Endothelial cell of umbilical vein (primary cell): ENCODE results near the gene EFCAB3. TPM values are rescaled to one million over a fixed set of nuclear protein-coding genes. Genes with fewer than 3 reads are reported as not detected.

Experiments used
- BruUV-seq: library from RNA; stranded (reverse); fragments of 400-500 nt; replicated peaks from 2 replicates; lab custom pipeline; 2021; lab: Mats Ljungman, UMichigan
- CTCF ChIA-PET: fragments of 300-600, 350-600 bp; sonication (Branson Sonifier 250); formaldehyde crosslinking; loops from one replicate; lab custom pipeline; 2021; ENCODE audit warnings: antibody characterized with exemption, inconsistent platforms; lab: Charles Lee
- POLR2A ChIA-PET: fragments of 300-600, 350-600 bp; sonication (Branson Sonifier 250); formaldehyde crosslinking; loops from one replicate; lab custom pipeline; 2021; ENCODE audit warnings: antibody characterized with exemption, inconsistent platforms; lab: Charles Lee
- DNase-seq: peaks from one replicate; pipeline ENCODE4 v3.0.0-alpha.2; 2011; ENCODE audit warnings: low read depth, low spot score
- FAIRE-seq: peaks from 2 replicates; lab custom pipeline; 2011; peaks lifted over from hg19 to GRCh38; lab: Jason Lieb, UNC
- H2AFZ ChIP-seq: 2 replicates; pipeline ENCODE4 v1.6.0; 2012; ENCODE audit warnings: low read depth, low read length, control low read depth, inconsistent platforms
- H3K27ac ChIP-seq: 2 replicates; pipeline ENCODE4 v1.5.1; 2011; ENCODE audit warnings: low read depth, mild to moderate bottlenecking, control low read depth, low read length, moderate library complexity; ENCODE audit not compliant: insufficient read depth
- H3K27me3 ChIP-seq, 2 experiments: 2 replicates each; pipeline versions ENCODE4 v1.6.0 to v1.6.1; 2011; ENCODE audit warnings: low read length in 2 of 2, mixed read lengths in 1 of 2; ENCODE audit not compliant: control insufficient read depth in 2 of 2, insufficient read depth in 2 of 2
- H3K36me3 ChIP-seq, 2 experiments: 2 replicates in 1 of 2; 3 replicates in 1 of 2; pipeline ENCODE4 v1.5.1; 2011; ENCODE audit warnings: low read length in 2 of 2, mild to moderate bottlenecking in 1 of 2, moderate library complexity in 1 of 2; ENCODE audit not compliant: control insufficient read depth in 2 of 2, insufficient read depth in 2 of 2; ENCODE audit errors: extremely low read depth in 1 of 2
- H3K4me1 ChIP-seq: 3 replicates; pipeline ENCODE4 v1.5.1; 2011; ENCODE audit warnings: mild to moderate bottlenecking, low read length; ENCODE audit not compliant: control insufficient read depth, insufficient read depth; ENCODE audit errors: extremely low read depth
- H3K4me2 ChIP-seq: 2 replicates; pipeline ENCODE4 v1.6.1; 2011; ENCODE audit warnings: low read length, control low read depth, mixed read lengths; ENCODE audit not compliant: insufficient read depth
- H3K4me3 ChIP-seq, 3 experiments: fragments of 200-600 bp in 1 of 3; sonication (generic), shearing (Covaris generic) in 1 of 3; replicated peaks in 1 of 3; 2 replicates each; pipeline ENCODE4 v1.5.1; 2011 to 2016; ENCODE audit warnings: control low read depth in 3 of 3, low read length in 3 of 3, mild to moderate bottlenecking in 2 of 3, inconsistent platforms in 1 of 3, low read depth in 1 of 3, moderate library complexity in 1 of 3; ENCODE audit not compliant: insufficient read depth in 1 of 3
- H3K79me2 ChIP-seq: 2 replicates; pipeline ENCODE4 v1.6.0; 2012; ENCODE audit warnings: low read length, inconsistent platforms; ENCODE audit not compliant: control insufficient read depth, insufficient read depth
- H3K9ac ChIP-seq: replicated peaks from 2 replicates; pipeline ENCODE3; 2011; ENCODE audit warnings: low read length, control low read depth; ENCODE audit not compliant: insufficient read depth; ENCODE audit errors: extremely low read depth
- H3K9me1 ChIP-seq: replicated peaks from 3 replicates; pipeline ENCODE4 v1.6.0; 2011; ENCODE audit warnings: mild to moderate bottlenecking, low read length; ENCODE audit not compliant: control insufficient read depth, insufficient read depth; ENCODE audit errors: extremely low read depth
- H3K9me3 ChIP-seq: replicated peaks from 2 replicates; pipeline ENCODE4 v1.5.1; 2012; ENCODE audit warnings: low read length, inconsistent platforms; ENCODE audit not compliant: control insufficient read depth, insufficient read depth
- H4K20me1 ChIP-seq: replicated peaks from 2 replicates; pipeline ENCODE3; 2011; ENCODE audit warnings: mild to moderate bottlenecking, low read length; ENCODE audit not compliant: control insufficient read depth, insufficient read depth; ENCODE audit errors: extremely low read depth
- EZH2 ChIP-seq: IDR thresholded peaks from 2 replicates; pipeline ENCODE4 v1.6.1; 2012; ENCODE audit warnings: borderline replicate concordance, low read depth, mild to moderate bottlenecking, moderate library complexity, low read length, inconsistent platforms; ENCODE audit not compliant: severe bottlenecking
- FOS ChIP-seq: IDR thresholded peaks from 2 replicates; pipeline ENCODE4 v1.6.1; 2011; ENCODE audit warnings: mild to moderate bottlenecking, low read length, moderate library complexity, borderline replicate concordance; ENCODE audit not compliant: insufficient read depth
- JUN ChIP-seq: IDR thresholded peaks from 2 replicates; pipeline ENCODE4 v1.6.1; 2011; ENCODE audit warnings: borderline replicate concordance, low read depth; ENCODE audit not compliant: insufficient read length, insufficient read depth
- MYC ChIP-seq: IDR thresholded peaks from one replicate; pipeline ENCODE4 v1.6.1; 2011; ENCODE audit warnings: mild to moderate bottlenecking, low read depth, low read length
- dilution Hi-C: fragments of 300-500 bp; cut with MboI; formaldehyde crosslinking; loops from one replicate; pipeline ENCODE4 v1.15.0; 2019; ENCODE audit warnings: low sequenced_read_pairs; ENCODE audit not compliant: extremely low pct_ligation_motif_present
- intact Hi-C: fragments of 100-400 bp; cut with micrococcal nuclease; formaldehyde crosslinking; loops from one replicate; pipeline ENCODE4 v1.10.0; 2022
- polyA plus RNA-seq, 4 experiments: library from polyadenylated mRNA; depleted of rRNA in 3 of 4; stranded (reverse) in 3 of 4; unstranded in 1 of 4; fragments of >200 nt; gene quantifications; 2 replicates each; pipeline versions ENCODE4 v1.2.1 to v1.2.3, GENCODE V29; 2011 to 2012; ENCODE audit warnings: missing spikeins in 1 of 4
- total RNA-seq: library from RNA; stranded (reverse); gene quantifications from 2 replicates; pipeline ENCODE4 v1.2.3, GENCODE V29; 2021

EFCAB3 gene
- total and polyA plus RNA-seq, 2 donors (not counting 3 experiments of a cell fraction or from before 2014, with no cell fraction given), result not detected

- Histone ChIP-seq H3K79me2 (no peaks in the 10 kb centered on the region), H3K27me3 (peaks cover 0 to 4% of the 10 kb centered on the region in 2 experiments), H3K9me3 (no peaks in the 10 kb centered on the region), H3K9ac (no peak overlapping the region), H4K20me1 (no peaks in the 10 kb centered on the region), H3K27ac (no peak overlapping the region), H3K36me3 (no peaks in the 10 kb centered on the region), H3K4me1 (no peaks in the 10 kb centered on the region), H3K9me1 (no peaks in the 10 kb centered on the region), H3K4me2 (no peak overlapping the region), H2AFZ (no peak overlapping the region), H3K4me3 (no peak overlapping the region)
- FAIRE-seq (no peak), DNase-seq (no peak)
- intact Hi-C loops (no loop called here), dilution Hi-C loops (no loop called here)
- TF ChIP-seq MYC, result no peak
- no peak for TF ChIP-seq EZH2
- TF ChIP-seq JUN, result no peak
- CTCF ChIA-PET, result no interaction called here
- no TSS peak for BruUV-seq
- POLR2A ChIA-PET, result no interaction called here
Observed at GRCh38 chr17:62388856-62389255, 8.5 kb downstream of the EFCAB3 start.

DNA sequence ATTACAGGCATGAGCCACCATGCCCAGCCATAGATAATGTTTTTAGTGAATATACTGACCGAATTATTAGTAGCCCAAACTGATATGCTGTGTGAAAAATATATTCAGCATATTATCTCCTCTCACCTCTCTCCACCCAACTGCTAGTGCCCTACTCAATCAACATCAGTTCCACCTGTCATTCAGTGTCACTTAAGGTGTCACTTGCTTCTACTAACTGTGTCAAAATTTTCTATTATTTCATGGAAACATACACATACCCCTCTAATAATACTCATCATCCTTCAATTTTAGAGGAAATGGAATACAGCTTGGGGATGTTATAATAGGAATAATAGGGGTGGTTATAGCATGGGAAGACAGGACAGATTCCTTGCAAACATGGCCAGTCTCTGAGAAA, 12.6 kb downstream of the EFCAB3 start:
- H3K36me3 ChIP-seq, result no peaks in the 10 kb centered on the region
- dilution Hi-C loops, result no loop called here
- no peak for TF ChIP-seq FOS
- DNase-seq (no peak), FAIRE-seq (no peak)
- no TSS peak for BruUV-seq
- intact Hi-C loops, result no loop called here
- peaks cover 0 to 4% of the 10 kb centered on the region in 2 experiments for H3K27me3 ChIP-seq
- H2AFZ ChIP-seq, result no peak overlapping the region
- no peaks in the 10 kb centered on the region for H4K20me1 ChIP-seq
- POLR2A ChIA-PET, result no interaction called here
- no peak overlapping the region for H3K4me2 ChIP-seq
- CTCF ChIA-PET, result no interaction called here
- H3K9me1 ChIP-seq, result no peaks in the 10 kb centered on the region
- H3K9me3 ChIP-seq, result no peaks in the 10 kb centered on the region
- H3K4me1 ChIP-seq, result no peaks in the 10 kb centered on the region
- H3K4me3 ChIP-seq, result no peak overlapping the region
- H3K27ac ChIP-seq, result no peak overlapping the region
- no peak overlapping the region for H3K9ac ChIP-seq
- H3K79me2 ChIP-seq, result no peaks in the 10 kb centered on the region
